ENCODE measurements around the gene LRRC4C.

- no peak for TF ChIP-seq EZH2 (IDR thresholded peaks at IDR 0.05; ENCODE audit: insufficient read depth, poor library complexity, severe bottlenecking)
- no peak for TF ChIP-seq EZH2phosphoT487 (IDR thresholded peaks at IDR 0.05; ENCODE audit: insufficient read depth, low read depth)
These were observed 9.9 kb downstream of the LRRC4C start for GRCh38 chr11:41449483-41450050.
